Measurements from ENCODE around the gene PWP1. TPM values are rescaled to one million over a fixed set of nuclear protein-coding genes. Genes with fewer than 3 reads are reported as not detected.

Gene PWP1
- total RNA-seq, 1 experiment from 2014 or later = 49.7 TPM

DNA sequence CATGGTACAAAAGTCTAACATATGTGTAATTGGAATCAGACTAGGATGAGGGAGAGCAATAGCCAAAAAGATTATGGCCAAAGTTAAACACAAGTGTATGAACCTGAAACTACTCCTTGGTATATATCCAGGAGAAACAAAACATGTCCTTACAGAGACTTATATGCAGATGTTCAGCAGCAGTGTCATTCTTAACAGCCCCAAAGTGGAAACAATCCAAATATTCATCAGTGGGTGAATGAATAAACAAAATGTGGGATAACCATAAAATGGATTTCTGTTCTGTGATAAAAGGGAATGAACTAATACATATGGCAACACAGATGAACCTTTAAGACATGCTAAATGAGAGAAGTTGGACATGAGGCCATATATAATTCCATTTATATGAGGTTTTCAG, 30.2 kb downstream of the PWP1 start:
- no peak overlapping the region for H3K27ac ChIP-seq (ENCODE audit: insufficient read length, low read depth, low read length)
- no peak overlapping the region for H2AFZ ChIP-seq (ENCODE audit: low read length)
- Mint-ChIP-seq H3K27me3 (ENCODE audit: low read depth) (no peaks in the 10 kb centered on the region), H3K9me3 (no peaks in the 10 kb centered on the region), H3K27ac (no peak overlapping the region), H3K4me3 (no peak overlapping the region), H3K4me1 (no peaks in the 10 kb centered on the region), H3K36me3 (ENCODE audit: insufficient read depth in 1 of 3, low read depth in 3 of 3) (peaks cover 18 to 31% (median 22%) of the 10 kb centered on the region in 3 experiments; a peak in 6 of 7 replicates)
- no peaks in the 10 kb centered on the region for H4K20me1 ChIP-seq (ENCODE audit: control insufficient read depth, insufficient read depth, insufficient read length)
- no peak overlapping the region for H3K4me2 ChIP-seq (ENCODE audit: insufficient read depth, insufficient read length, low read length)
- H3K9ac ChIP-seq (ENCODE audit: extremely low read depth, insufficient read length, low read length) = no peak overlapping the region
- no peaks in the 10 kb centered on the region for H3K23me2 ChIP-seq (ENCODE audit: insufficient read length, low read depth, low read length, poor library complexity, severe bottlenecking)
- H2BK5ac ChIP-seq (ENCODE audit: insufficient read length, low read length) = no peak overlapping the region
- H4K5ac ChIP-seq (ENCODE audit: insufficient read length, low read depth, low read length) = no peak overlapping the region
- H3K4me1 ChIP-seq (ENCODE audit: insufficient read depth, low read length) = no peaks in the 10 kb centered on the region
- H2AK5ac ChIP-seq (ENCODE audit: insufficient read length, low read length) = no peak overlapping the region
- no peak overlapping the region for H3K4ac ChIP-seq (ENCODE audit: low read depth, low read length)
- H3K79me1 ChIP-seq (ENCODE audit: insufficient read depth, low read depth, low read length, poor library complexity, severe bottlenecking) = no peaks in the 10 kb centered on the region
- H3K14ac ChIP-seq (ENCODE audit: insufficient read depth, low read length) = no peak overlapping the region
- no peak overlapping the region for H3T11ph ChIP-seq (ENCODE audit: low read length)
- H2BK12ac ChIP-seq (ENCODE audit: insufficient read length, low read depth, low read length) = no peak overlapping the region
- H2BK20ac ChIP-seq (ENCODE audit: low read depth, low read length, poor library complexity, severe bottlenecking) = no peak overlapping the region
- H3K56ac ChIP-seq (ENCODE audit: insufficient read length, low read depth, low read length) = no peak overlapping the region
- no peaks in the 10 kb centered on the region for H3K9me3 ChIP-seq (ENCODE audit: control insufficient read depth, low read depth, low read length)
- H4K8ac ChIP-seq (replicated peaks; ENCODE audit: insufficient read length, low read depth, low read length) = no peak overlapping the region
- no peaks in the 10 kb centered on the region for H3K27me3 ChIP-seq (ENCODE audit: insufficient read depth, low read length)
- no peak overlapping the region for H3K23ac ChIP-seq (ENCODE audit: insufficient read length, low read depth, low read length)
- TF ChIP-seq, protein P1, sequence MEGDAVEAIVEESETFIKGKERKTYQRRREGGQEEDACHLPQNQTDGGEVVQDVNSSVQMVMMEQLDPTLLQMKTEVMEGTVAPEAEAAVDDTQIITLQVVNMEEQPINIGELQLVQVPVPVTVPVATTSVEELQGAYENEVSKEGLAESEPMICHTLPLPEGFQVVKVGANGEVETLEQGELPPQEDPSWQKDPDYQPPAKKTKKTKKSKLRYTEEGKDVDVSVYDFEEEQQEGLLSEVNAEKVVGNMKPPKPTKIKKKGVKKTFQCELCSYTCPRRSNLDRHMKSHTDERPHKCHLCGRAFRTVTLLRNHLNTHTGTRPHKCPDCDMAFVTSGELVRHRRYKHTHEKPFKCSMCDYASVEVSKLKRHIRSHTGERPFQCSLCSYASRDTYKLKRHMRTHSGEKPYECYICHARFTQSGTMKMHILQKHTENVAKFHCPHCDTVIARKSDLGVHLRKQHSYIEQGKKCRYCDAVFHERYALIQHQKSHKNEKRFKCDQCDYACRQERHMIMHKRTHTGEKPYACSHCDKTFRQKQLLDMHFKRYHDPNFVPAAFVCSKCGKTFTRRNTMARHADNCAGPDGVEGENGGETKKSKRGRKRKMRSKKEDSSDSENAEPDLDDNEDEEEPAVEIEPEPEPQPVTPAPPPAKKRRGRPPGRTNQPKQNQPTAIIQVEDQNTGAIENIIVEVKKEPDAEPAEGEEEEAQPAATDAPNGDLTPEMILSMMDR (conservative IDR thresholded peaks at IDR 0.05) = no peak
- H2BK15ac ChIP-seq (ENCODE audit: low read depth, low read length) = no peak overlapping the region
- no peak overlapping the region for H2BK120ac ChIP-seq (ENCODE audit: low read depth, low read length, poor library complexity, severe bottlenecking)
- H3K79me2 ChIP-seq (ENCODE audit: insufficient read depth, low read length) = no peaks in the 10 kb centered on the region
- DNase-seq = no peak
- H3K18ac ChIP-seq (ENCODE audit: insufficient read length, low read depth, low read length) = no peak overlapping the region
- H4K91ac ChIP-seq (ENCODE audit: insufficient read length, low read depth, low read length) = no peak overlapping the region
